NCI-H1048 (cell line): ENCODE data around the gene HHEX.

Experiments
- DNase-seq: peaks from one replicate; lab custom pipeline; 2025; lab: John Stamatoyannopoulos, UW

HHEX gene

GRCh38 chr10:92692697-92693533 lies 3.2 kb downstream of the HHEX start:
- DNase-seq: no peak

DNA sequence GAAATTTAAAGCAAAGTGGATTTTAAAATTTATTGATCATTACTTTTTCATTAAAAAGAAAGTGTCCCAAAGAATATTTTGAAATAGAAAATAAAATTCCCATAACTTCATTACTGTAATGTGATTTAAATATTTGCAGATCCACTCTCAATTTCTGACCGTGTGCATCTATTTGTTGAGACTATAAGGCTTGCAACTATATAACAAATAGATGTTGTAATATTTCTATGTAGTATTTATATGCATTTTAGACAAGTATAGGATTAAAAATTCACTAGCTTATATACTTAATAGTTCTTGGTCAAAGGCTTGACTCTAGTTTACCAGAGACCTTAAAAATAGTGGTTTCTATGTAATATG lies 3.8 kb downstream of the HHEX start:
- no peak for DNase-seq

- no peak for DNase-seq
Observed at GRCh38 chr10:92695679-92696605, 6.2 kb downstream of the HHEX start.

GRCh38 chr10:92696606-92697383 lies 7.0 kb downstream of the HHEX start:
- no peak for DNase-seq

DNA sequence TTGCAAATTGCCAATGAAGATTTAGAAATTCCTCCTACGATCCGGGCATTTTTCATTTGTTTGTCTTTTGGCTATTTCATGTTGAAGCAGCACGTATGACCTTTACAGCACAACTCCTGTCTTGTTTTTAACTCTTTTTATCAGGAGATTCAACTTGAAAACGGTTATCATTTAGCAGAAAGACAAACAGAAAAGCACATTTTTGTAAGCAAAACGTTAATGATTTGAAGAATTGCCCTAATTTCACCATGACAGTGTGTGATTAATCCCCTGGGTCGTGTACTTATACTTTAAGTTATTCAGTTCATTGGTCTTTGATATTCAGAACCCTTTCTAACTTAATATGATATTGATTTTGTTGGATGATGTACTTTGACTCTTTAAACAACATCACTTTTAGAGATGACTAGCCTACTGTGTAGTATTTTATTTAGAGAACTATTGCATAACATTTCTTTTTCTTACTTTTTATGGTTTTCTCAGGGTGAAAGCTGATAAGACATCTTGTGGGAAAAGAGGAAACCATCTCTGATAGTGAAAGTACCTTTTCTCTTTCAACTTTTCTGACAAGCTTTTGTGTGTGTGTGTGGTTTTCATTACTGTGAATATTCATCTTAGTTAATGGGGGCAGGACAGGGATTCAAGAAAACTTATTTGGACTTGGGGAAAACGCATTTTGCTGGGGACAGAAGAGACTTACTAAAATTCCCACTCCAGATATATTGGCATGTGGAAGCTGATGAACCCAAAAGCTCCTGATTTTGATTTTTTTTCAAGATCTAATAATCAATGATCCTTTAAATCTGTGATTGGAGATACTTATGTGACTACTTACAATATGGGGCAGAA lies 8.1 kb downstream of the HHEX start:
- DNase-seq: no peak

DNA sequence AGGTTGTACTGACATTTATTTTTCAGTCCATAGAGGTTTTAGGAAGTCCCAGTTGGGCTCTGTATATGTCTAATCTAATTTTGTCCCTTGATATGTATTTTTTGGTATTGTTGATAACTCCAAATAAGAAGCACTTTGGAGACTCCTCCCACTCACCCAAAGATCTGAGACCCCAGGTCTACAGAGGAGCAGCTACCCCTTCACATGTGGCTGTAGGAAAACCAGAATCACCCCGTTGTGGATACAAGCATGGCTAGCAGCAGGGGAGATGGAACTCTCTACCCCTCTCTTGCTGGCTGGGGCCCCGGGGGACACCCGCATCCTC lies 9.4 kb downstream of the HHEX start:
- DNase-seq: no peak

- DNase-seq: no peak
Observed at GRCh38 chr10:92699518-92700381, 10.0 kb downstream of the HHEX start.

- DNase-seq: no peak
Observed at GRCh38 chr10:92702301-92702916, 12.7 kb downstream of the HHEX start.

DNA sequence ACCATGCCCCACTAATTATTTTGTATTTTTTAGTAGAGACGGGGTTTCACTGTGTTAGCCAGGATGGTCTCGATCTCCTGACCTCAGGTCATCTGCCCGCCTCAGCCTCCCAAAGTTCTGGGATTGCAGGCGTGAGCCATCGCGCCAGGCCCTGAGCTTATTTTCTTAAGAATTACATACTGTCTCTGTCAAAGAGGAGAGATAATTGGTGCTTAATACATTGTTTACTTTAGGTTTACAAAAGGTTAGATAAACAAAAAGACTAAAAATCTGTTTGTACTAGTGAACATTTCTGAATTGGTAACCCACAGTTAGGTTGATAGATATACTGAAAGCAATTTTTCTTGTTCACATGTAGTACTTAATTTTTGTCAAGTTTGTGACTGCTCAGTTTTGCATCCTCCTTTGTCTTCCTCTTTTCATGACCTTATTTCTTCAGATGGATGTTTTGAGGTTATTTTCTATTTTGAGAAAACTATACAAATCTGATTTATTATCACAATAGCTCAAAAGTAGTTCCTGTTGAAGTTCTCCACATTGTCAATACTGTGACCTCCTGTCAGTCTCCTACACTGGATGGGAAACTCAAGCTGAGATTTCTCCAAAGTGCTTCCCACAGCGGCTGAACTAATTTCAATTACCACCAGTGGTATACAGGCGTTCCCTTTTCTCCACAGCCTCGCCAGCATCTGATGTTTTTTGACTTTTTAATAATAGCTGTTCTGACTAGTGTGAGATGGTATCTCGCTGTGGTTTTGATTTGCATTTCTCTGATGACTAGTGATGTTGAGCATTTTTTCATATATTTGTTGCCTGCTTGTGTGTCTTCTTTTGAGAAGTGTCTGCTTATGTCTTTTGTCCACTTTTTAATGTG lies 22.5 kb downstream of the HHEX start:
- DNase-seq: no peak

DNA sequence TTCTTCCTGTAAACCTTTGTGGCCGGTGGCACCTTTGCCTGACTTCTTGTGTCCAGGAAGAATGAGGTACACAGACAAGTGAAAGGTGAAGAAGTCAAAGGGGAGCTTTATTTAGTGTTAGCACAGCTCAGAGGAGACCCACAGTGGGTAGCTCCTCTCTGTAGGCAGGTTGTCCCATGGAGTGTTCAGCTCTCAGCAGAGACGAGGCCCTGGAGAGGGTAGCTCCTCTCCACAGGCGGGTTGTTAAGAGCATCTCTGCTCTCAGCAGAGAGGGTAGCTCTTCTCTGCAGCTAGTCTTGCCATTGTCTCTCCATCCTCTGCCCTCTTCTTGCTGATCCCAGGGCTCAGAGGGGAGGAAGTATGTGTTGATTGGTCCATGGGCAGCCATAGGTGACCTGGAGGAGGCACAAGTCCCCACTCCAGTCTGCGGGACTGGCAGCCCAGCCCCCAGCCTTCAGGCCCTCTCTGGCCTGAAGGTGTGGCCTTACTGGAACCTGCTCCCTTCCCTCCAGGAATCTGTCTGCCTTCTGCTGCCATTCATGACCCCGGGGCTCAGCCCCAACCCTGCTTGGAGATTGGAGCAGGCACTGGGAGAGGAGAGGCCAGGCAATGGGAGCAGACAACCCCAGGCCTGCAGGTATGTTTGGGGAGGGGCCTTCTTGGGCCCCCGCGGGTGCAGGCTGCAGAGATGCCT lies 24.5 kb downstream of the HHEX start:
- DNase-seq: no peak

DNA sequence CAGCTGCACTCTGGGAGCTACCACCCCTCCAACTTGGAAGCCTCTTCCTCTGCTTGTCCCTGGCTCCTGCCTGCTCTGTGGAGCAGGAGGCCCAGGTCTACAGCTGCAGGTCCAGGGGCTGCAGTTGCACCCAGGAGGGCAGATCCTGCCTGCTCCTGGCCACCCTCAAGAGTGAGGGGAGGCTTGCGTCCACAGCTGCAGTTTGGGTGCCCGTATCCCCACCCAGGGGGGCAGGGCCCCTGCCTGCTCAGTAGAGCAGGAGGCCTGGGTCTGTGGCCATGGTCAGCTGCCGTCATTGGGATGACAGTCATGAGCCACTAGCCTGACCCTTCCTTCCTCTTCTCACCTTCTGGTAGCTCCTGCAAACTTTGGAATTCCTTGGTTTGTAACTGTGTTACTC lies 25.1 kb downstream of the HHEX start:
- no peak for DNase-seq

DNA sequence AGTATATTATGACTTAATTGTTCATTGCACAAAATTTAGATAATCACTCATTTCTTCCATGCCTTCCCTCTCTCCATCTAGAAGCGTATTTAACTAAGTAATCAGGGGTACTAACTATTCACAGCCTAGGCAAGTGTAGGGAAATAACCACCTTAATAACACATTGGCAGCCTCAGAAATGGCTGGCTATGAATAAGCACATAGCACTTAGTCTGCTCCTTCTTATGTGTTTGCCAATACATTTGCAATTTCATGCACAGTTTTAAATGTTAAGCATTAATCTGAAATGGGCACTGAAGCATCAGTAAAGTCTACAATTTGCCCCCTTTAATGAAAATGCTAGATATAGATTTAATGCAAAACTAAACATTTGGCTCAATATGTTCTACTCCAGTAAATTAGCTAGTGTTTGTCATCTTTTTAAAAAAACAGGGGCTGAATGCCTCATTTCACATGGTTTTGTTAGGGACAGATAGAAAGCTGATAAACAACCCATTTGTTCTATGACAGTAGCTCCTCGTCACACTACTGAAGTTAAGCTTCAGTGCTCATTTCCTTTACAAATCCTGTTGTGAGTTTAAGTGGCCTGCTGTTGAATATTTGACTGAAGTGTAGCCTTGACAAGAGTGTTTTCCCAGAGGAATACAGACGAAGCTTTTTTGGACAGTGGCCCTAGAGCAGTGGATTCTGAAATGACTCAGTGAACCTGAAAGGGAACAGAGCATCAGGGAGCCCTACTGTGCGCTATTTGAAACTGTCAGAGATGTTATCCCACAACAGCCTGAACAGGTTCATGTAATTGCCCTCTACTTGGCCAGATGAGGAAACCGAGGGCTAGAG lies 30.5 kb downstream of the HHEX start:
- no peak for DNase-seq

GRCh38 chr10:92720831-92721165 lies 31.0 kb downstream of the HHEX start:
- no peak for DNase-seq

DNA sequence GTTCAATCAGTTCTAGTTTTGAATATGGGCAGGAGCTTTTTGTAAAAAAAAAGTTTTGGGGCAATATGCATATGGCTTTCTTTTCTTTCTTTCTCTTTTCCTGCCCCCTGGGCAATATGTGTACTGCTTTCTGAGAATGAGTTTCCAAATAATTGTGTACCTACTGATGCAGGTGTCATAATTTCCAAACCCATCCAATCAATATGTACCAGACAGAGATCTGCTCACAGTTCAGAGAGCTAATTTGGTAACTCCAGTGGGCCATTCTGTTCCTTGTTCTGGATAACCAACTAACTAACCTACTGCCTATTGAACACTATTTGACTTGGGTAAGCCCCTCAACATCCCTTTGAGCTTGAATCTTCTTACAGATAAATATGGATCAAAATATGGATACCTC lies 32.6 kb downstream of the HHEX start:
- DNase-seq: no peak

- no peak for DNase-seq
Observed at GRCh38 chr10:92727141-92727540, 37.4 kb downstream of the HHEX start.

DNA sequence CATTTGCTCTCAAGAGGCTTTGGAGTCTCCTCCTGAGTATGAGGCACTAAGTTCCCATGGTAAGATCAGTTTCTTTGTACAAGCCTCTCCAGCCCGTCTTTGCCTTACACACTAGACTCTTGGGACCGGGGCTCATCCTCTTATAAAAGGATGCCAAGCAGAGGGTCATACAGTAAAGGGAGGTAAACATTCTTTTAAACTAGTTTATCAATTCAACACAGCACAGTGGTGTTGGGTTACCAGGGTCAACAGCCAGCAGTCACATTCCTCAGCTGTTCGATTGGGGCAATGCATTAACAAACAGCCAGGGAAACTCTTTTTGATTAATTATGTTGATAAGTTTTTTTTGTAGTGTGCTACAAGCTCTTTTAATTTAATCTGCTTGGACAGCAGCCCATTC lies 37.8 kb downstream of the HHEX start:
- DNase-seq: no peak

GRCh38 chr10:92729886-92730285 lies 40.1 kb downstream of the HHEX start:
- DNase-seq: no peak

DNA sequence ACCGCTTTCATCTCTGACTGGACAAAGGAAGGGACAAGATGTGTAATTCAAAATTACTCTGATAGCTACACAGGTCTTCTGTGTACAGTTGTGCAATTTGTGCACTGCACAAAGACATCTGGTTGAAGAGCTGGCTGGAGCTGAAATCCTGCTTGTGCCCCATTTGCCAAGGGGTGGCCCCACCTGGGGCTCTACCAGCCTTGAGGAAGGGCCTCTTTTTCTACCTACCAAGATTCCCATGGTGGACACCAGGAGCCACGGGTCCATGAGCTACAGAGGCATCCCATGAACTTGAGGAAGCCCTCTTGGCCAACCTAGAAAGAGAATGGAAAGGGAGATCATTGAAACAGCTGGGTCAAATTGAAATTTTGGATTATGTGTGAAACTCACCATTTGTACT lies 43.2 kb downstream of the HHEX start:
- no peak for DNase-seq
